ENCODE data around the gene SBK2. TPM values are rescaled to one million over a fixed set of nuclear protein-coding genes. Genes with fewer than 3 reads are reported as not detected.

The SBK2 gene
- total and polyA plus RNA-seq, 9 of the 15 experiments (the other 6 are each of a cell fraction or from before 2014, with no cell fraction given) = not detected

DNA sequence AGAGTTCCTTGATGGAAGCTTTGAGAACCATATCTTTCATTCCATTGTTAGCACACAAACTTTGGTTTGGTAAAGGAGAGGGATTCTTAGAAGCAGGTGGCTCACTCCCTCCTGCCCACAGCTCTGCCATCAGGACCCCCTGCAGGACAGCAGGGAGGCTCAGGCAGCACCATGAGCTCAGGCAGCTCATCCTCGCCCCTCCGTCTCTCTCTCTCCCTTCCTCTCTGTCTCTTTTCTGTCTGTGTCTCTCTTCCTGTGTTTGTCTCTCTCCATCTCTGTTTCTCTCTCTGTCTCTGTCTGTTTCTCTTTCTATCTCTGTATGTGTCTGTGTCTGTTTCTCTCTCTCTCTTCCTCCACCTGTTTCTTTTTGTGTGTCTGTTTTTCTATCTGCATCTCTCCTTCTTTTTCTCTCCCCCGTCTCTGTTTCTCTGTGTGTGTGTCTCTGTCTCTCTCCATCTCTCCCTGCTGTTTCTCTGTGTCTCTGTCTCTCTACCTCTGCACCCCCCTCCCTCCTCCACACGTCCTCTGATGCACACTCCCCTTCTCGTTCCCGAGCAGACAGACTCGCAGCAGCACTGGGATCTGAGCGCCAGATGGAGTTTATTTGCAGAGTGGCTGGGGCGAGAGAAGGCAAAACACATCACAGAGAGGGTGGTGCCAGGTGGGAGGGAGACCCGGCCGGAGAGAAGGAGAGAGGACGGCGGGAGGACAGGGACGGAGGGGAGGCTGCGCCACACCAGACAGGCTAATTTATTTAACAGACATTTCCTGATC lies 8.7 kb downstream of the SBK2 start:
- H3K4me3 ChIP-seq = no peak overlapping the region
- 28% methylated on average over 8 of the region's 15 CpGs for WGBS (ENCODE audit: insufficient coverage, low coverage, missing lambda C conversion rate)
- no peak overlapping the region for H3K4me2 ChIP-seq (ENCODE audit: insufficient read depth, low read length)
- ATAC-seq (no peak), FAIRE-seq (no peak), DNase-seq (ENCODE audit: extremely low read depth in 1 of 4, low spot score in 3 of 4) (no peak)
- H2AFZ ChIP-seq (ENCODE audit: low read depth, low read length) = no peak overlapping the region
- POLR2A ChIA-PET = no interaction called here
- H3K4me1 ChIP-seq (replicated peaks in 1 of 2; ENCODE audit: control insufficient read depth in 2 of 2, insufficient read depth in 2 of 2, low read length in 2 of 2) = peaks cover 0 to 31% of the 10 kb centered on the region in 2 experiments; a peak in 3 of 5 replicates
- intact Hi-C loops (cut with micrococcal nuclease) (no loop called here), in situ Hi-C loops (cut with MboI) (no loop called here)
- no peaks in the 10 kb centered on the region for H3K36me3 ChIP-seq (ENCODE audit: control insufficient read depth, insufficient read depth, low read length)
- H3K27ac ChIP-seq (ENCODE audit: extremely low read depth, low read depth, low read length) = no peak overlapping the region
- CTCF ChIA-PET (ENCODE audit: low intra/inter-chr PET ratio) = no interaction called here
- H3K27me3 ChIP-seq (ENCODE audit: control insufficient read depth in 2 of 2, insufficient read depth in 2 of 2, low read length in 2 of 2) = no peaks in the 10 kb centered on the region; a peak in 2 of 5 replicates
- H3K9ac ChIP-seq (ENCODE audit: insufficient read depth in 1 of 2, low read depth in 2 of 2, low read length in 2 of 2) = no peak overlapping the region
- TF ChIP-seq ZNF785 (CRISPR knock-in tag; IDR thresholded peaks at IDR 0.05) (no peak), DPF2 (IDR thresholded peaks at IDR 0.05) (no peak), ZBTB43 (CRISPR knock-in tag; IDR thresholded peaks at IDR 0.05) (0 out of 2 replicates have a peak, but pooled peaks have one; percentile 40)
- H4K20me1 ChIP-seq (replicated peaks; ENCODE audit: control insufficient read depth, insufficient read depth, low read length) = no peaks in the 10 kb centered on the region
- no peaks in the 10 kb centered on the region for H3K9me1 ChIP-seq (ENCODE audit: control insufficient read depth, insufficient read depth, low read length)
- no TSS peak for BruUV-seq (replicated peaks)
- peaks cover 12% of the 10 kb centered on the region for H3K9me3 ChIP-seq (replicated peaks; ENCODE audit: control insufficient read depth, insufficient read depth, low read depth, low read length)
- H3K79me2 ChIP-seq (ENCODE audit: control insufficient read depth, insufficient read depth, low read length) = no peaks in the 10 kb centered on the region
